Panc1 (cell line): ENCODE results near the gene SH3BP1. TPM values are rescaled to one million over a fixed set of nuclear protein-coding genes. Genes with fewer than 3 reads are reported as not detected.

Source experiments
- ATAC-seq: fragments of 200-7000 bp; cut with Tn5 transposase; 2 replicates; pipeline ENCODE4 v1.9.1; 2020; ENCODE audit warnings: mild to moderate bottlenecking, moderate library complexity
- BruUV-seq: library from RNA; stranded (reverse); fragments of 400-500 nt; replicated peaks from 2 replicates; lab custom pipeline; 2021; lab: Mats Ljungman, UMichigan
- CTCF ChIA-PET: fragments of 300-600 bp; sonication (Branson Sonifier 250); formaldehyde crosslinking; loops from one replicate; lab custom pipeline; 2022; ENCODE audit warnings: antibody characterized with exemption; lab: Charles Lee
- POLR2A ChIA-PET: fragments of 300-600 bp; sonication (Branson Sonifier 250); formaldehyde crosslinking; loops from one replicate; lab custom pipeline; 2022; ENCODE audit warnings: antibody characterized with exemption; lab: Charles Lee
- DNase-seq: peaks from one replicate; pipeline ENCODE4 v3.0.0-alpha.2; 2010; ENCODE audit warnings: low read depth, low spot score
- H3K27ac ChIP-seq: 2 replicates; pipeline ENCODE4 v1.5.1; 2011; ENCODE audit warnings: mild to moderate bottlenecking, low read length, inconsistent platforms
- H3K27me3 ChIP-seq: fragments of 200-500 bp; sonication (Bioruptor generic); 2 replicates; pipeline ENCODE4 v1.6.0; 2014; ENCODE audit warnings: low read length, inconsistent platforms; ENCODE audit not compliant: control insufficient read depth, insufficient read depth
- H3K36me3 ChIP-seq: fragments of 200-500 bp; sonication (Bioruptor generic); 2 replicates; pipeline ENCODE4 v1.5.1; 2014; ENCODE audit warnings: inconsistent platforms, mild to moderate bottlenecking, low read length, moderate library complexity; ENCODE audit not compliant: control insufficient read depth, insufficient read depth
- H3K4me1 ChIP-seq: 2 replicates; pipeline ENCODE4 v1.5.1; 2011; ENCODE audit warnings: inconsistent platforms, mild to moderate bottlenecking, low read length, moderate library complexity; ENCODE audit not compliant: control insufficient read depth, insufficient read depth
- H3K4me3 ChIP-seq, 2 experiments: 2 replicates each; pipeline ENCODE4 v1.5.1; 2011 to 2012; ENCODE audit warnings: low read depth in 2 of 2, low read length in 2 of 2, mild to moderate bottlenecking in 2 of 2, inconsistent platforms in 1 of 2, moderate library complexity in 1 of 2
- H3K9me3 ChIP-seq: fragments of 200-500 bp; sonication (Bioruptor generic); 2 replicates; pipeline ENCODE4 v1.5.1; 2014; ENCODE audit warnings: low read depth, mild to moderate bottlenecking, inconsistent platforms, low read length, moderate library complexity; ENCODE audit not compliant: control insufficient read depth, insufficient read depth
- POLR2AphosphoS5 ChIP-seq: IDR thresholded peaks from 2 replicates; pipeline ENCODE4 v1.6.1; 2012; ENCODE audit warnings: mild to moderate bottlenecking, low read depth, low read length, moderate library complexity
- REST ChIP-seq, 2 experiments: IDR thresholded peaks; 2 replicates each; pipeline ENCODE4 v1.6.1; 2011 to 2012; ENCODE audit warnings: low read depth in 2 of 2, control low read depth in 1 of 2, low read length in 1 of 2, mild to moderate bottlenecking in 1 of 2, moderate library complexity in 1 of 2; ENCODE audit not compliant: insufficient read depth in 1 of 2
- SIN3A ChIP-seq: IDR thresholded peaks from 2 replicates; pipeline ENCODE4 v1.6.1; 2012; ENCODE audit warnings: low read depth, mild to moderate bottlenecking, low read length, moderate library complexity, borderline replicate concordance; ENCODE audit not compliant: insufficient read depth
- TCF7L2 ChIP-seq: IDR thresholded peaks from 2 replicates; pipeline ENCODE4 v1.6.1; 2011; ENCODE audit warnings: mild to moderate bottlenecking, low read depth, low read length, inconsistent platforms
- in situ Hi-C: cut with HindIII; loops from 2 replicates; pipeline ENCODE4 v1.10.0; 2016; ENCODE audit warnings: low sequenced_read_pairs, low pct_unique_long_range_greater_than_20kb
- intact Hi-C: fragments of 100-400 bp; cut with micrococcal nuclease; formaldehyde crosslinking; loops from one replicate; pipeline ENCODE4 v1.10.0; 2022; ENCODE audit not compliant: unreplicated experiment
- total RNA-seq: library from RNA; stranded (reverse); gene quantifications from one replicate; pipeline ENCODE4 v1.2.1, GENCODE V29; 2021; ENCODE audit not compliant: unreplicated experiment
- TF ChIP-seq, protein P1 (sequence below): fragments of 450-650 bp; IDR thresholded peaks from 2 replicates; pipeline ENCODE4 v1.5.1; 2017; ENCODE audit warnings: mild to moderate bottlenecking

SH3BP1 gene
- total RNA-seq, 1 experiment from 2014 or later = 6.8 TPM

- H3K4me3 ChIP-seq = no peak overlapping the region
- no peak for ATAC-seq
- no peak for DNase-seq
- POLR2A ChIA-PET = interaction anchor here (0.5 kb wide), 1 partner anchor 10 kb away, joined by 6 read pairs; no protein-coding TSS in a partner anchor
- H3K27me3 ChIP-seq = no peaks in the 10 kb centered on the region
- intact Hi-C loops (no loop called here), in situ Hi-C loops (no loop called here)
- no peaks in the 10 kb centered on the region for H3K9me3 ChIP-seq
- H3K36me3 ChIP-seq = no peaks in the 10 kb centered on the region
- no peaks in the 10 kb centered on the region for H3K4me1 ChIP-seq
- CTCF ChIA-PET = no interaction called here
- BruUV-seq = no TSS peak
- no peak overlapping the region for H3K27ac ChIP-seq
- TF ChIP-seq, protein P1, sequence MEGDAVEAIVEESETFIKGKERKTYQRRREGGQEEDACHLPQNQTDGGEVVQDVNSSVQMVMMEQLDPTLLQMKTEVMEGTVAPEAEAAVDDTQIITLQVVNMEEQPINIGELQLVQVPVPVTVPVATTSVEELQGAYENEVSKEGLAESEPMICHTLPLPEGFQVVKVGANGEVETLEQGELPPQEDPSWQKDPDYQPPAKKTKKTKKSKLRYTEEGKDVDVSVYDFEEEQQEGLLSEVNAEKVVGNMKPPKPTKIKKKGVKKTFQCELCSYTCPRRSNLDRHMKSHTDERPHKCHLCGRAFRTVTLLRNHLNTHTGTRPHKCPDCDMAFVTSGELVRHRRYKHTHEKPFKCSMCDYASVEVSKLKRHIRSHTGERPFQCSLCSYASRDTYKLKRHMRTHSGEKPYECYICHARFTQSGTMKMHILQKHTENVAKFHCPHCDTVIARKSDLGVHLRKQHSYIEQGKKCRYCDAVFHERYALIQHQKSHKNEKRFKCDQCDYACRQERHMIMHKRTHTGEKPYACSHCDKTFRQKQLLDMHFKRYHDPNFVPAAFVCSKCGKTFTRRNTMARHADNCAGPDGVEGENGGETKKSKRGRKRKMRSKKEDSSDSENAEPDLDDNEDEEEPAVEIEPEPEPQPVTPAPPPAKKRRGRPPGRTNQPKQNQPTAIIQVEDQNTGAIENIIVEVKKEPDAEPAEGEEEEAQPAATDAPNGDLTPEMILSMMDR = no peak
- TF ChIP-seq REST (IDR thresholded peaks at IDR 0.05; ENCODE audit: insufficient read depth in 1 of 2, low read depth in 2 of 2, low read length in 1 of 2) (no peak), SIN3A (no peak), POLR2AphosphoS5 (no peak), TCF7L2 (no peak)
Measured at GRCh38 chr22:37669586-37669985, 30.1 kb downstream of the SH3BP1 start.

GRCh38 chr22:37672206-37672919, 32.9 kb downstream of the SH3BP1 start:
- ChIA-PET POLR2A (no interaction called here), CTCF (no interaction called here)
- TF ChIP-seq, protein P1 = no peak
- no peak for TF ChIP-seq POLR2AphosphoS5
- no peak for TF ChIP-seq REST (IDR thresholded peaks at IDR 0.05; ENCODE audit: insufficient read depth in 1 of 2, low read depth in 2 of 2, low read length in 1 of 2)
- TF ChIP-seq TCF7L2 = no peak
- TF ChIP-seq SIN3A = no peak
- H3K4me1 ChIP-seq = peaks cover under 1% of the 10 kb centered on the region; the same call in 1 of the 2 replicates
- DNase-seq (no peak), ATAC-seq (no peak)
- in situ Hi-C loops (no loop called here), intact Hi-C loops (no loop called here)
- no peaks in the 10 kb centered on the region for H3K27me3 ChIP-seq
- H3K4me3 ChIP-seq = no peak overlapping the region
- H3K27ac ChIP-seq = no peak overlapping the region
- no peaks in the 10 kb centered on the region for H3K36me3 ChIP-seq
- H3K9me3 ChIP-seq = no peaks in the 10 kb centered on the region
- BruUV-seq = no TSS peak
